WTC11 (cell line): ENCODE results near the gene SLC38A3. TPM values are rescaled to one million over a fixed set of nuclear protein-coding genes. Genes with fewer than 3 reads are reported as not detected.

Experiments
- ATAC-seq: fragments of 200-7000 bp; cut with Tn5 transposase; 2 replicates; pipeline ENCODE4 v1.10.0; 2021; ENCODE audit warnings: mild to moderate bottlenecking, moderate library complexity
- CTCF ChIA-PET: fragments of 300-600 bp; sonication (Branson Sonifier 250); formaldehyde crosslinking; loops from one replicate; lab custom pipeline; 2021; ENCODE audit warnings: antibody characterized with exemption; lab: Charles Lee
- POLR2A ChIA-PET: fragments of 350-600 bp; sonication (Branson Sonifier 250); formaldehyde crosslinking; loops from one replicate; lab custom pipeline; 2021; ENCODE audit warnings: antibody characterized with exemption; lab: Charles Lee
- DNase-seq: peaks from one replicate; pipeline ENCODE4 v3.0.0; 2021; ENCODE audit warnings: low spot score
- H3K27ac Mint-ChIP-seq: 2 replicates; pipeline ENCODE4 v1.8.0; 2021; ENCODE audit warnings: mixed read lengths
- H3K27me3 Mint-ChIP-seq: 2 replicates; pipeline ENCODE4 v1.8.0; 2021; ENCODE audit warnings: low read depth, mild to moderate bottlenecking, moderate library complexity, mixed read lengths
- H3K36me3 Mint-ChIP-seq: 2 replicates; pipeline ENCODE4 v1.8.0; 2021; ENCODE audit warnings: mixed read lengths
- H3K4me1 Mint-ChIP-seq: 2 replicates; pipeline ENCODE4 v1.8.0; 2022; ENCODE audit warnings: mixed read lengths
- H3K4me3 Mint-ChIP-seq: 2 replicates; pipeline ENCODE4 v1.8.0; 2021; ENCODE audit warnings: mild to moderate bottlenecking, moderate library complexity, mixed read lengths
- H3K9me3 Mint-ChIP-seq: 2 replicates; pipeline ENCODE4 v1.8.0; 2021; ENCODE audit warnings: mixed read lengths
- CDX4 ChIP-seq: fragments of 250-450 bp; sonication (Bioruptor Pico); IDR thresholded peaks from 2 replicates; pipeline ENCODE4 v1.9.0; 2021; ENCODE audit warnings: moderate library complexity, mild to moderate bottlenecking, inconsistent platforms, borderline replicate concordance
- E2F4 ChIP-seq: sonication (generic); formaldehyde crosslinking; IDR thresholded peaks from 2 replicates; pipeline ENCODE4 v1.8.1; 2022; ENCODE audit warnings: low read depth, mild to moderate bottlenecking, moderate library complexity, missing genetic modification reagents, borderline replicate concordance
- ELF4 ChIP-seq: sonication (generic); formaldehyde crosslinking; IDR thresholded peaks from 2 replicates; pipeline ENCODE4 v1.8.1; 2022; ENCODE audit warnings: low read depth, mild to moderate bottlenecking, moderate library complexity, missing genetic modification reagents
- GRHL2 ChIP-seq: fragments of 250-450 bp; sonication (Bioruptor Pico); IDR thresholded peaks from 2 replicates; pipeline ENCODE4 v1.8.0; 2022; ENCODE audit warnings: mild to moderate bottlenecking, moderate library complexity; ENCODE audit not compliant: insufficient replicate concordance, severe bottlenecking
- MYBL2 ChIP-seq: sonication (generic); formaldehyde crosslinking; IDR thresholded peaks from 2 replicates; pipeline ENCODE4 v1.8.1; 2023; ENCODE audit warnings: mild to moderate bottlenecking, moderate library complexity, missing genetic modification reagents
- OVOL2 ChIP-seq: fragments of 250-450 bp; sonication (Bioruptor Pico); IDR thresholded peaks from 2 replicates; pipeline ENCODE4 v1.9.0; 2021; ENCODE audit warnings: mild to moderate bottlenecking, borderline replicate concordance
- PRDM15 ChIP-seq: sonication (generic); formaldehyde crosslinking; IDR thresholded peaks from 2 replicates; pipeline ENCODE4 v1.8.0; 2022; ENCODE audit warnings: missing genetic modification reagents
- SMAD3 ChIP-seq: sonication (generic); formaldehyde crosslinking; IDR thresholded peaks from 2 replicates; pipeline ENCODE4 v1.8.0; 2022; ENCODE audit warnings: missing genetic modification reagents, mild to moderate bottlenecking, borderline replicate concordance
- SOX15 ChIP-seq: fragments of 250-450 bp; sonication (Bioruptor Pico); IDR thresholded peaks from 2 replicates; pipeline ENCODE4 v1.9.0; 2021; ENCODE audit warnings: mild to moderate bottlenecking
- STAT6 ChIP-seq: sonication (generic); formaldehyde crosslinking; conservative IDR thresholded peaks from 2 replicates; pipeline ENCODE4 v1.8.1; 2023; ENCODE audit warnings: mild to moderate bottlenecking, low read depth, missing genetic modification reagents, moderate library complexity
- ZBTB43 ChIP-seq: sonication (generic); formaldehyde crosslinking; IDR thresholded peaks from 2 replicates; pipeline ENCODE4 v1.8.1; 2023; ENCODE audit warnings: mild to moderate bottlenecking, missing genetic modification reagents
- ZNF121 ChIP-seq: sonication (generic); formaldehyde crosslinking; IDR thresholded peaks from 2 replicates; pipeline ENCODE4 v1.8.0; 2023; ENCODE audit warnings: missing genetic modification reagents
- ZNF219 ChIP-seq: sonication (generic); formaldehyde crosslinking; IDR thresholded peaks from 2 replicates; pipeline ENCODE4 v1.8.0; 2023; ENCODE audit warnings: missing genetic modification reagents, mild to moderate bottlenecking, borderline replicate concordance
- ZNF396 ChIP-seq: fragments of 250-450 bp; sonication (Bioruptor Pico); IDR thresholded peaks from 2 replicates; pipeline ENCODE4 v1.8.0; 2021; ENCODE audit warnings: mild to moderate bottlenecking, moderate library complexity, borderline replicate concordance
- total RNA-seq: library from RNA; stranded (reverse); gene quantifications from 3 replicates; pipeline ENCODE4 v1.2.3, GENCODE V29; 2021
- TF ChIP-seq, protein P1 (sequence below): sonication (generic); formaldehyde crosslinking; IDR thresholded peaks from 2 replicates; pipeline ENCODE4 v1.8.0; 2022; ENCODE audit warnings: mild to moderate bottlenecking, missing genetic modification reagents
- TF ChIP-seq, protein P2 (sequence below): sonication (generic); formaldehyde crosslinking; IDR thresholded peaks from 2 replicates; pipeline ENCODE4 v1.8.1; 2022; ENCODE audit warnings: mild to moderate bottlenecking, missing genetic modification reagents, moderate library complexity, borderline replicate concordance
- TF ChIP-seq, protein P3 (sequence below): sonication (generic); formaldehyde crosslinking; IDR thresholded peaks from 2 replicates; pipeline ENCODE4 v1.8.0; 2022; ENCODE audit warnings: mild to moderate bottlenecking, missing genetic modification reagents

SLC38A3 gene
- total RNA-seq, 1 experiment from 2014 or later = 0.90 TPM

- no peak for TF ChIP-seq ZNF219
- TF ChIP-seq ELF4 (CRISPR knock-in tag) = no peak
- TF ChIP-seq ZBTB43 (CRISPR knock-in tag) = no peak
- TF ChIP-seq E2F4 (CRISPR knock-in tag) = no peak
- TF ChIP-seq, all 79 proteins: peak for 0
Observed at GRCh38 chr3:50258979-50259378, 53.9 kb downstream of the SLC38A3 start (continued).

DNA sequence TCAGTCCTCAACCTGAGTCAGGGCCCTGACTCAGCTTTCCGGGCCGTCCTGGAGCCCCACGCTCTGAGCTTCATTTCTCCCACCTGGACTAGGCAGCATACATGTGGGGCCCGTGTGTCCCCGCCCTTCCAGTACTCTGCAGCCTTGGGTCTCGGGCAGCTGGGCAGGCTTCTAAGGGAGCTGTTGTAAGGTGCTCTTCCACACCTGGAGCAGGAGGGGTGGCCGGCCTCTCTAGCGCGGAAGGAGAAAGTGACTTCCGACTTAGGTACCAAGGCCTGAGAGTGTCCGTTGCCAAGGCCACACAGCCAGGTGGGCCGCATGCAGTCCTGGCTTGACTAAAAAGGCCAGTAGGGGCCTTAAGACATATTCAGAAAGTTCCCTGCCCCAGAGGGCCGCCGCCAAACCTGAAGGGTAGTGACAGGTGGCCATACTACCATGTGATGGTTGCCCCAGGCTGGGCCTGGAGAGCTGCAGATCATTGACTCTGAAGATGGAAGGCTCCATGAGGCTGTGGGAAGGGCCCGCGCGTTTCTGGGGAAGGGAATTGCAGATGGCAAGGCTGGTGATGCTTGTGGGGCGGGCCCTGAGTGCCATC, 54.5 kb downstream of the SLC38A3 start:
- no peaks in the 10 kb centered on the region for H3K9me3 Mint-ChIP-seq
- DNase-seq = peak; percentile 42
- peak overlapping the region; percentile 64 for H3K4me3 Mint-ChIP-seq
- POLR2A ChIA-PET = interaction anchor here (0.6 to 1.6 kb wide), 6 partner anchors 9 to 40 kb away, joined by 3 to 6 read pairs (median 4); partner anchors contain the start of genes GNAI2, HYAL3, NAA80 and SEMA3B
- CTCF ChIA-PET = interaction anchor here (0.8 to 7.6 kb wide), 28 partner anchors 8 to 135 kb away, joined by 3 to 151 read pairs (median 8); partner anchors contain the start of genes GNAI2, HYAL1, HYAL2 and HYAL3
- H3K27me3 Mint-ChIP-seq = no peaks in the 10 kb centered on the region
- H3K4me1 Mint-ChIP-seq = peaks cover 30% of the 10 kb centered on the region
- peaks cover 16% of the 10 kb centered on the region for H3K36me3 Mint-ChIP-seq
- peak overlapping the region; percentile 91 for H3K27ac Mint-ChIP-seq
- 0 out of 2 replicates have a peak, but pooled peaks have one; percentile 0 for ATAC-seq
- TF ChIP-seq, protein P1, sequence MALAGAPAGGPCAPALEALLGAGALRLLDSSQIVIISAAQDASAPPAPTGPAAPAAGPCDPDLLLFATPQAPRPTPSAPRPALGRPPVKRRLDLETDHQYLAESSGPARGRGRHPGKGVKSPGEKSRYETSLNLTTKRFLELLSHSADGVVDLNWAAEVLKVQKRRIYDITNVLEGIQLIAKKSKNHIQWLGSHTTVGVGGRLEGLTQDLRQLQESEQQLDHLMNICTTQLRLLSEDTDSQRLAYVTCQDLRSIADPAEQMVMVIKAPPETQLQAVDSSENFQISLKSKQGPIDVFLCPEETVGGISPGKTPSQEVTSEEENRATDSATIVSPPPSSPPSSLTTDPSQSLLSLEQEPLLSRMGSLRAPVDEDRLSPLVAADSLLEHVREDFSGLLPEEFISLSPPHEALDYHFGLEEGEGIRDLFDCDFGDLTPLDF (CRISPR knock-in tag) = no peak
- TF ChIP-seq ZBTB43 (CRISPR knock-in tag) = no peak
- TF ChIP-seq, protein P2, sequence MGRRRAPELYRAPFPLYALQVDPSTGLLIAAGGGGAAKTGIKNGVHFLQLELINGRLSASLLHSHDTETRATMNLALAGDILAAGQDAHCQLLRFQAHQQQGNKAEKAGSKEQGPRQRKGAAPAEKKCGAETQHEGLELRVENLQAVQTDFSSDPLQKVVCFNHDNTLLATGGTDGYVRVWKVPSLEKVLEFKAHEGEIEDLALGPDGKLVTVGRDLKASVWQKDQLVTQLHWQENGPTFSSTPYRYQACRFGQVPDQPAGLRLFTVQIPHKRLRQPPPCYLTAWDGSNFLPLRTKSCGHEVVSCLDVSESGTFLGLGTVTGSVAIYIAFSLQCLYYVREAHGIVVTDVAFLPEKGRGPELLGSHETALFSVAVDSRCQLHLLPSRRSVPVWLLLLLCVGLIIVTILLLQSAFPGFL (CRISPR knock-in tag) = no peak
- no peak for TF ChIP-seq OVOL2
- TF ChIP-seq ZNF396 (CRISPR knock-in tag) = no peak
- no peak for TF ChIP-seq SOX15
- no peak for TF ChIP-seq ZNF121
- no peak for TF ChIP-seq SMAD3
- TF ChIP-seq, protein P3, sequence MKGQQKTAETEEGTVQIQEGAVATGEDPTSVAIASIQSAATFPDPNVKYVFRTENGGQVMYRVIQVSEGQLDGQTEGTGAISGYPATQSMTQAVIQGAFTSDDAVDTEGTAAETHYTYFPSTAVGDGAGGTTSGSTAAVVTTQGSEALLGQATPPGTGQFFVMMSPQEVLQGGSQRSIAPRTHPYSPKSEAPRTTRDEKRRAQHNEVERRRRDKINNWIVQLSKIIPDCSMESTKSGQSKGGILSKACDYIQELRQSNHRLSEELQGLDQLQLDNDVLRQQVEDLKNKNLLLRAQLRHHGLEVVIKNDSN (CRISPR knock-in tag) = no peak
- no peak for TF ChIP-seq GRHL2 (CRISPR knock-in tag)
- no peak for TF ChIP-seq CDX4 (CRISPR knock-in tag)
- TF ChIP-seq ZNF219 = no peak
- no peak for TF ChIP-seq MYBL2
- no peak for TF ChIP-seq STAT6
- TF ChIP-seq PRDM15 = no peak
